GM08714 (cell line): Measurements from ENCODE around the gene IPO13.

Experiments
- H3K4me3 ChIP-seq: fragments of 200-500 bp; sonication (Bioruptor generic); 2 replicates; pipeline ENCODE4 v1.5.1; 2014; ENCODE audit warnings: mild to moderate bottlenecking, low read length, inconsistent platforms
- ZNF274 ChIP-seq: IDR thresholded peaks from 2 replicates; pipeline ENCODE4 v1.6.1; 2012; ENCODE audit warnings: mild to moderate bottlenecking, low read depth, low read length

Gene IPO13

DNA sequence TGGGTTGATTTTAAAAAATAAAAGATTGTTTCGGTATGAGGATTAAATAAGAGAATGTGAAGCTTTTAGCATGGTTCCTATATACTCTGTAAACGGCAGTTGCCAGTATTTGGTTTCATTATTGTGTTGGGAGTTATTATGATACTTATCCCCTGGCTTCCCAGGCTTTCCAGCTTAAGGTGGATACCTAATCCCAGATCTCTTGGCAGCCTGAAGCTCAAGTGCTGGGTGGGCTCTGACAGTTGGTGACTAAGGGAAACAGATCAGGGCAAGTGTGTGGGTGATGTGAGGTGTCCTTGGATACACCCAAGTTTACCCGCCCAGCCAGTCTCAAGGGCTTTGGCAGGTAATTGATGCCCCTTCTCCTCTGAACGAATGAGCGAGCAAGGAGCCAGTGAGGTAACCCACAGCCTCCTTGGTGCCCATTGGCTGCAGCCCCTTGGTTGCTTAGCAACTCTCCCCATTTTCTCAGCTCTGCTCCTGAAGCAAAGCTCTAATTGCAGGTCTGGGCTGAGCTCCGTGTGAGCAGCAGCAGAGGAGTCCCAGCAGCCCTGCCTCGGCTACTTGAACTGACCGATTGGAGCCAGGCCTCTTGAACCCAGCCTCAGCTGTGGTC, 6.1 kb downstream of the IPO13 start:
- no peak overlapping the region for H3K4me3 ChIP-seq
- no peak for TF ChIP-seq ZNF274

- no peak for TF ChIP-seq ZNF274
- no peak overlapping the region for H3K4me3 ChIP-seq
Observed at GRCh38 chr1:43953361-43953760, 6.6 kb downstream of the IPO13 start.

GRCh38 chr1:43954036-43954435, 7.3 kb downstream of the IPO13 start:
- TF ChIP-seq ZNF274 = no peak

DNA sequence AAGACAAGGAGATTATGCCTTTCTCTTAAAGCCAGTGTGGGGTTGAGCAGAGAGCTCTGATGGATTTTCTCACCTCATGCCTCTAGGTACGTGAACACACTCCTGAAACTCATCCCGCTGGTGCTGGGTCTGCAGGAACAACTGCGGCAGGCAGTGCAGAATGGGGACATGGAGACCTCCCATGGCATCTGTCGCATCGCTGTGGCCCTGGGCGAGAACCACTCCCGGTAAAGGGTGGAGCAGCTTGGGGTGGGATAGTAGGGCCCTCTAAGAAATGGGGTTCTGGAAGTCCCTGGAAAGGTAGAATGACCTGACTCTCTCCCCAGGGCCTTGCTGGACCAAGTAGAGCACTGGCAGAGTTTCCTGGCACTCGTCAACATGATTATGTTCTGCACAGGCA, 9.5 kb downstream of the IPO13 start:
- TF ChIP-seq ZNF274 = no peak
- no peak overlapping the region for H3K4me3 ChIP-seq

More at GRCh38 chr1:43954036-43954435, 7.3 kb downstream of the IPO13 start:
- H3K4me3 ChIP-seq = no peak overlapping the region

DNA sequence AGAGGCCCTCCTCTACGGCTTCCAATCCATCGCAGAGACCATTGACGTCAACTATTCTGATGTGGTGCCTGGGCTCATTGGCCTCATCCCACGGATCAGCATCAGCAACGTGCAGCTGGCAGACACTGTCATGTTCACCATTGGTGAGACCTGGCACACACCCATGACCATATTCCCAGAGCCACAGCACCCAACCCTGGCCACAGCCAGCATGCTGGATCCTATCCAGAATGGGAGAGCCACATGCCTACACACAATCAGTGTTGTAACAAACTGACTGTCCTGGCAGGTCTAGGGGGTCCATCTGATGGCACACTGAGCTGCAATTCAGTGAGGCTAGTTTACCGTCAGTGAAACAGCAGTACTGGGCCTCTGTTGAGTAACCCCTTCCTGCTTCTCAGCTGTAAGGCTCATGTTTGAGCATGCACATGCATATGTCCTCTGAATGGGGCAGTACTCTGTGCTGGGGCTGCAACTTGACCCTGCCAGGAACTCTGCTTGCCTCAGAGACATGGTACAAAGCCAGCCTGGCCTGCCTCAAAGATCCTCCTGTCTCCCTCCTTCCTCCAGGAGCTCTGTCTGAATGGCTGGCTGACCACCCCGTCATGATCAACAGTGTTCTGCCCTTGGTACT, 10.8 kb downstream of the IPO13 start:
- no peak overlapping the region for H3K4me3 ChIP-seq
- no peak for TF ChIP-seq ZNF274

DNA sequence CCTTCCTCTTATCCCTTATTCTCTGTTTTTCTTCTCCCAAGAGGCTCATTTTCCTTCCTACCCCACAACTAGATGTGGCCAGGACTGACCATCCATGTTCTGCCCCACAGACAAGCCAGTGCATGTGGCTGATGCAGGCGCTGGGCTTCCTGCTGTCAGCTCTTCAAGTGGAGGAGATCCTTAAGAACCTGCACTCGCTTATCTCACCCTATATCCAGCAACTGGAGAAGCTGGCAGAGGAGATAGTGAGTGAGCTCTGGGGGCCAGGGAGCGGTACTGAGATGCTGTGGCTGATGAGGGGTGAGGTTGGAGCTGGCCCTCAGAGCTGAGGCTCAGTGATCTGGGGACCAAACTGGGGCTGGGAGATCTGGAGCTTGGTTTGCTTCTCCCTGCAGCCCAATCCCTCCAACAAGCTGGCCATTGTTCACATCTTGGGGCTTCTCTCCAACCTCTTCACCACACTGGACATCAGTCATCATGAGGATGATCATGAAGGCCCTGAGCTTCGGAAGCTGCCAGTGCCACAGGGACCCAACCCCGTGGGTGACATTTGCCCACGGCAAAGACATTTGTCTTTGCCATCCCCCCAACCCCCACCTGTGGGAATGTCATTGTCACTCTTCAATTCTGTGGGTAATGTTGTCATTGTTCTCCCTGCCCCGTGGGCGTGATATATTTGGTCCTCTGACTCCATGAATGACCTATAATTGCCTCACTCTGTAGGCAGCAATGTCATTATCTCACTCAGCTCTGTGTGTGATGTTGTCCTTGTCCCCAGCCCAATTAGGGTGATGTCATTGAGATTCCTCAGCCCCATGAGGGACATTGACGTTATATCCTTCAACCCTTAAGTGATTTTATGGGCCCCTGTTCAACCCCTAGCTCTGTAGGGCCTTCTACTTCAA, 11.9 kb downstream of the IPO13 start:
- no peak overlapping the region for H3K4me3 ChIP-seq
- TF ChIP-seq ZNF274 = no peak

GRCh38 chr1:43960798-43961197, 14.0 kb downstream of the IPO13 start:
- no peak overlapping the region for H3K4me3 ChIP-seq
- no peak for TF ChIP-seq ZNF274

GRCh38 chr1:43961692-43962091, 14.9 kb downstream of the IPO13 start:
- H3K4me3 ChIP-seq = no peak overlapping the region
- TF ChIP-seq ZNF274 = no peak

GRCh38 chr1:43962324-43962723, 15.6 kb downstream of the IPO13 start:
- H3K4me3 ChIP-seq = no peak overlapping the region
- TF ChIP-seq ZNF274 = no peak

DNA sequence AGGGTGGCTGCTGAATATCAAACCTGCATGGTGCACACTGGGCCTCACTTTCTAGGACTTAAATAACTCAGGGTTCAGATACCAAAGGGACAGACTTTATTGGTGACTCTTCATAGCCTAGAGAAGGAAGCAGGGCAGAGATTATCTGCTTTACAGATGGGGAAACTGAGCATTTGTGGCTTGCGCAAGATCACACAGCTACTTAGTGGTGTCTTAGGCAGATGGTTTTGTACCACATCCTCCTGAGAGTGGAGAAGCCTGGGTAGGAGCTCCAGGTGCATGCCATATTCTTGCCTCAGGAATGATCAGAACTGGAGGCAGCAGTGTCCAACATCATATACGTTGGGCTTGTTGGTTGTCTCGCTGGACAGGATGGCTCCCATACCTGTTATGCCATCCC, 16.3 kb downstream of the IPO13 start:
- H3K4me3 ChIP-seq = no peak overlapping the region
- TF ChIP-seq ZNF274 = no peak

- TF ChIP-seq ZNF274 = no peak
- no peak overlapping the region for H3K4me3 ChIP-seq
Observed at GRCh38 chr1:43963890-43964289, 17.1 kb downstream of the IPO13 start.

DNA sequence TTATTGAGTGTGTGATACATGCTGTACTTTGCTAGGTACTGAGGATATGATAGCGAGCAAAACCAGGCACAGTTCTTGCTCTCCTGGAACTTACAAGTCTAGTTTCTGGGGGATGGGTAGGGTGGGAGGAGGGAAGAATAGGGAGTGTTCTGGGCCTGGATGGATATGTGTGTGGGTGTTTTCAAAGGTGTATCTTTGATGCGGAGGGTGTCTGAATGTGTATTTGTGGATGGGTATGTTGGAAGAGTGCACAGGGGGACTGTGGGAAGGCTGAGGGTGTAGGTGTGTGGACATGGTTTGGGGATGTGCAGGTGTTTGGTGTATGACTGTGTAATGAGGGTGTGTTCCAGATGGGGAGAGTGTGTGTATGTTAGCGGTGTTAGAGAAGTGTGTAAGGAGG, 18.6 kb downstream of the IPO13 start:
- no peak for TF ChIP-seq ZNF274
- H3K4me3 ChIP-seq = no peak overlapping the region

- no peak for TF ChIP-seq ZNF274
- H3K4me3 ChIP-seq = no peak overlapping the region
Observed at GRCh38 chr1:43968348-43968948, 21.7 kb downstream of the IPO13 start.

DNA sequence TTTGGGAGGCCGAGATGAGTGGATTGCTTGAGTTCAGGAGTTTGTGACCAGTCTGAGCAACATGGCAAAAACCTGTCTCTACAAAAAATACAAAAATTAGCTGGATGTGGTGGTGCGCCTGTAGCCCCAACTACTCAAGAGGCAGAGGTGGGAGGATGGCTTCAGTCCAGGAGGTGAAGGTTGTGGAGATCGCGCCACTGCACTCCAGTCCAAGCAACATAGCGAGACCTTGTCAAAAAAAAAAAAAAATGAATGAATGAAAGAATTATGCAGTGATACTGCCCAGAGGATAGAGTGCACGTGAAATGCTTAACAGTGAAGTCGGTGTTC, 22.6 kb downstream of the IPO13 start:
- no peak overlapping the region for H3K4me3 ChIP-seq

More for the DNA sequence above, 22.6 kb downstream of the IPO13 start:
- TF ChIP-seq ZNF274 = no peak
